ENCODE data around the gene TSC22D1.
"Not testable (repeated sequence)": the region's sequence is repeated elsewhere in the genome, so short reads cannot be mapped to it uniquely, and the experiment has no call there.

TSC22D1 gene

DNA sequence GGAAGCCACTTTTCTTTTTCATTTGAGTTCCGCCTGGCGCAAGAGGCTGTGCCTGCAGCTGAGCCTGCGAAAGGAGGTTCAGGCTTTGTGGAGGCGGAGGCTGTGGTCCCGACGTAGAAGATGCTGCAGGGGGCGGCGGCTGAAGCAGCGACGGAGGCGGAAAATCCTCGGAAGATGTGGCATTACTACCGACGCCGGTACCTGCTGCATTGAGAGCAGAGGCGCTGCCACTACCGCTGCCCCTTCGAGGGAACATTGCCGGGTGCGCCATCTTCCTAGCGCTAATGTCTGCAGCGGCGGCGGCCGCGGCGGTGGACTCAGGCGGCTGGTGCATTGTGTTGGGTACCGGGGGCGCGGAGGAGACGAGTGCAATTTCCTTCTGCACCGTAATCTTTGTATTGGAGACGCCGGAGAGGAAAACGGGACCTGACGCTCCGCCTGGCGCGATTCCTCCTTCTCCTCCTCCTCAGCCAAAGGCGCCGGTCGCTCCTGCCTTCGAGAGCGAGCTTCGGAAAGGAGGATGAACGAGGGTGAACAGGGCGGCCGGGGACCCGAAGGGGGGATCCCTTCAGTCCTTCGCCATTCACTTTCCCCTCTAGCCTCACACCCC lies at the start of gene TSC22D1:
TSS of gene TSC22D1 (minus strand) at position 590 of the 610 bp plus-strand sequence. CDS start at position 334, 256 bp downstream.
- peak; percentile 64 for DNase-seq

DNA sequence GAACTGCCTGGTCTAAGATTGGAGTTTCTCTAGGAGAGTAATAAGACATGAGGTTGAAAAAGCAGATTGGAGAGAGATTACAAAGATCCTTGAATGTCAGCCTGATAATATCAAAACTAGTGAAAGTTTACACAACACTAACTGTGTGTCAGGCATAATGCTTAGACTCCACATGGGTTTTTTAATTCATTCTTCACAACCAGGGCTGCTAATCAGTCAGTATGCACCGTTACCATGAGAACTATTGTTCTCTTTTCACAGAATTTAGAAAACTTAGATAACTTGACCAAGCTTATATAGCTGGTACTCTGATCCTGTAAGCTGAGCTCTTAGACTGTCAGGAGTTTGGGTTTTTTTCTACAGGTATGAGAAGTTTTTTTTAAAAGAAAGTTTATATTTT lies 46.6 kb upstream of the TSC22D1 start:
- DNase-seq: no peak

DNA sequence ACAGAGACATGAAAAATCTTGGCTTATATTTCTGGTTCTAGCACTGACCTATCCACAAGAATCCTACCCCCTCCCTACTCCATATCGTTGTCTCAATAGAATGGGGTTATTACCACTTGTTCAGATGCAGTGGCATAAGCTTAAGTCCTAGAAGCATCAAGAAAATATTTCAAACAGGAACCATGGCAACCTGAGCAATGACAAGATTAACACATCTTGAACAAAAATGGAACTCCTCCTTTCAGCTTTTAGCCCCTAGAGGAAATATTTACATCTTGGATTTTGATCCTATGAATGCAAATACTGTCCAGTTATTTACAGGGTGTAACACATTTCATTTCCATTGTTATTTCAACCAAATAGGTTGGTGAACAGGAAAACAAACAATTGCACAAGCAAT lies 46.1 kb upstream of the TSC22D1 start:
- DNase-seq: no peak

DNA sequence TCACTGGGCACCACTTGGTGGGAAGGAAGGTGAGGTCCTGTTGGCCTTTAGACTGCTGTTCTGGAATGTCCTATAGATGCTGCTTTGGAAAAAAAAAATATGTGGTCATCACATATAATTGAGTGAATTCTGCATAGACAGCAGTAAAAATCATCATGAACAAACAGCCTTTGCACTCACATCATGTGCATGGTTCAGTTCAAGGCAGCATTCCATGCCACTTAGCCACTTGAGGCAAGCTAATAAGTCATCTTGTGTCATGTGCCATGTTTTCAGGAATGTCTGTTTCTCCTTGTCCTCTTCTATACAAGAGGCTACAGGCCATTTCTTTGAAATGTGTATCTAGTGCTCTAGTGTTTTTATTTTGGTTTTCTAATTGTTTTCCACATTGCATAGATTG lies 43.9 kb upstream of the TSC22D1 start:
- DNase-seq: no peak

DNA sequence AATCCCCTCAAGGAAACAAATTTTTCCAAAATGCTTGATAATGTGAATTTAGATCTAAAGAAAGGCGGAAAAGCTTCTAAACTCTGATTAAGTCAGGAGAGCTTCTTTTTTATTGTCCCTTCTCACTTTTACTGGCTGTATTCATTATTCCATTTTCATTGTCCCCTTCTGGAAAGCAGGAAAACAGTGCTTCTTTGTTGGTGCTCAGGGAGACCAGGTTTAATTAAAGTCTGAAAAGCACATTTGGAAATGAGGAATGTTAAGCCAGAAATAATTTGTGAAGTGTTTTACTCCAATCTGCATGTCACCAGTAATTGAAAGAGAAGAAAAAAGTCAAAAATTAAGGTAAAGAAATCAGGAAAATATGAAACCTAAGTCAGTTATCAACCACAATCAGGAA lies 43.5 kb upstream of the TSC22D1 start:
- no peak for DNase-seq

DNA sequence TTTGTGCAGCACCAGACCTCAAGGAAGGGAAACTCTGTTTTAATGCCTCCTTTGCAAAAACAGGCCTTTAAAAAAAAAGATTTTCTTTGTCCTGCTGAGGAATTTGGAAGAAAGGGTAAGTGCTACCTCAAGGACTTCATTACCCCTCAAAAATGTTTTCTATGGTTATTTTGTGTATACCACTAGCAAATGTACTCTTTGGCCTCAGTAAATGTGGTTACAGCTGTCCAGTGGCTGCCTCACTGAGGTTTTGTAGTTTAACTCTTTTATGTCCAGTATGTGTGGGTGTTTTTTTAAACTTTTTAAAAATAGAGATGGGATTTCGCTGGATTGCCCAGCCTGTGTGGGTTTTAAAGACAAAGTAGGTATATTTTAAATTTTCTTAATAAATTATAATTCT lies 42.2 kb upstream of the TSC22D1 start:
- no peak for DNase-seq

DNA sequence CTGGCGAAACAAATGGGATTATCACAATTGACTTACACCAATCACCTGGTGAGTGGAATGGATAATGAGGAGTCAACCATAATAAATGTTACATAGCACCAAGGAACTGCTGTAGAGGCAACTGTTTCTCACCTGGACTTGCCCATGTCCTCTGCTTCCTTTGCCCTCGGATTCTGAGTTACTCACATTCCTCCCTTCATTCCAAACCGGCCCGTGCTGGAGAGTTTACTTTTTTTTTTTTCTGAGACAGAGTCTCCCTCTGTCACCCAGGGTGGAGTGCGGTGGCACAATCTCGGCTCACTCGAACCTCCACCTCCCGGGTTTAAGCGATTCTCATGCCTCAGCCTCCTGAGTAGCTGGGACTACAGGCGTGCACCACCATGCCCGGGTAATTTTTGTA lies 41.5 kb upstream of the TSC22D1 start:
- no peak for DNase-seq

DNA sequence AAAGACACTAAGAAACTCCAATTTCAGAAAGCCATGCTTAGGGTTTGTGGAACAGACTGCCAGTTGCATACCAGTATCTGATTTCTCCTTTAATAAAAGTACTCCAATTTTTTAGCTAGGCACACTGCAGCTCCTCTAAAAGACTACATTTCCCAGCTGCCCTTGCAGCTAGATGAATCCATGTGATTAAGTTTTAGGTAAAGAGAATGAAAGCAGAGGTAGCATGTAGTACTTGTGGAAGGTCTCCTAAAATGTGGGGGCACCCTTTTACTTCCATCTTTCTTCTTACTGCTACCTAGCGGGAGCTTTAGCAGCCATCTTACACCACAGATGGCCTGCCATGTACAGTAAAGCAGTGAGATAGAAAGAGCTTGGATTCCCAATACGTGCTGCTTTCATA lies 33.0 kb upstream of the TSC22D1 start:
- DNase-seq: no peak

DNA sequence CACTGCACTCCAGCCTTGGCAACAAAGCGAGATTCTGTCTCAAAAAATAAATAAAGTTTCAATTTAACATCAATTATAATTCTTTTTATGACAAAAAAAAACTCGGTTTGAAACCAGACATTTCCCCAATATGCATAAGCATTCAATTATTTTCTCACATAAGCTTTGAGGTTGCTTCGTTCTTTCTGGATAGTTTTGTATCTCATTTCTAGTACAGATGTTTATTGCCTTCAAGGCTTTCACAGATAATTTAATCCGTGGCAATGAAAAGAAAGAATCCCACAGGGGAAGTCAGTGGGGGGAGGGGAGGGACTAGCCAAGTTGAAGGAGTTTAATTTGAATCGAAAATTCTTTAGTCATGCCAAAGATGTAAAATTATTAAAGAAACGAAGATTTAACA lies 29.6 kb upstream of the TSC22D1 start:
- no peak for DNase-seq

DNA sequence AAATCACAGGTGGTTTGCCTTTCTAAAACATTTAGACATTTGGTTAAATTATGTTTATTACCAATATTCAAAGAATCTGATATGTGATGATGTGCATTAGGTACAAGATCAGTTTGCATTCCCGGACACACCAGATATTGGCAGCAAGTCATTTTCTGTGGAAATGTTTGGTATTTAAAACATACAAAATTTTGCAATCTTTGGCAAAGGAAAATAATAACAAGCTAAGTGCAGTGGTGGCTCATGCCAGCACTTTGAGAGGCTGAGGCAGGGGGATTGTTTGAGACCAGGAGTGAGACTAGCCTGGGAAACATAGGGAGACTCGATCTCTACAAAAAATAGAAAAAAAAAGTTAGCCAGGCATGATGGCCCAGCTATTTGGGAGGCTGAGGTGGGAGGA lies 29.1 kb upstream of the TSC22D1 start:
- no peak for DNase-seq

DNA sequence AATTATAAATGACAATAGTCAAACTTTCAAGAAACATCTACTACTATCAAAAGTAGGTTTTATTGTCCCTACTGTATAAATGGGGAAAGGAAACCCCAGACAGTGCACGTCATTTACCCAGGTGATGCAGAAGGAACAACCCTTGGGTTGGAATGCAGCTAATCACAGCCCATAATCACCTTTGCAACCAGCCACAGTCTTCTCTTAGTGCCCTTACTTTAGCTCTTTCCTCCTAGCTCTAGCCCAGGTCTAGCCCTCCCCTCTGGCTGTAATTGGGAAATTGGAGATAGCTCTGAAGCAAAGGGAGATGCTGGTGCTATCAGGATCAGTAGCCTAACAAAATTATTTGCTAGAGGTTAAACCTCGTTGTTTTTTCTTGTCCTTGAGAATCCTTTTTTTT lies 25.5 kb upstream of the TSC22D1 start:
- no peak for DNase-seq

DNA sequence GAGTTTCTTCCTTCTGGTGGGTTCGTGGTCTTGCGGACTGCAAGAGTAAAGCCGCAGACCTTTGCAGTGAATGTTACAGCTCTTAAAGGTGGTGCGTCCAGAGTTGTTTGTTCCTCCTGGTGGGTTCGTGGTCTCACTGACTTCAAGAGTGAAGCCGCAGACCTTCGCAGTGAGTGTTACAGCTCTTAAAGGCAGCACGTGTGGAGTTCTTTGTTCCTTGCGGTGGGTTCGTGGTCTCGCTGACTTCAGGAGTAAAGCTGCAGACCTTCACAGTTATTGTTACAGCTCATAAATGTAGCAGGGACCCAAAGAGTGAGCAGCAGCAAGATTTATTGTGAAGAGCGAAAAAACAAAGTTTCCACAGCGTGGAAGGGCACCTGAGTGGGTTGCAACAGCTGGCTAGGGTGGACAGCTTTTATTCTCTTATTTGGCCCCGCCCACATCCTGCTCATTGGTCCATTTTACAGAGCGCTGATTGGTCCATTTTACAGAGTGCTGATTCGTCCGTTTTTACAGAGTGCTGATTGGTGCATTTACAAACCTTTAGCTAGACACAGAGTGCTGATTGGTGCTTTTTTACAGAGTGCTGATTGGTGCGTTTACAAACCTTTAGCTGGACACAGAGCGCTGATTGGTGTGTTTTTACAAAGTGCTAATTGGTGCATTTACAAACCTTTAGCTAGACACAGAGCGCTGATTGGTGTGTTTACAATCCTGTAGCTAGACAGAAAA lies 17.9 kb upstream of the TSC22D1 start:
- not testable (repeated sequence) for DNase-seq

DNA sequence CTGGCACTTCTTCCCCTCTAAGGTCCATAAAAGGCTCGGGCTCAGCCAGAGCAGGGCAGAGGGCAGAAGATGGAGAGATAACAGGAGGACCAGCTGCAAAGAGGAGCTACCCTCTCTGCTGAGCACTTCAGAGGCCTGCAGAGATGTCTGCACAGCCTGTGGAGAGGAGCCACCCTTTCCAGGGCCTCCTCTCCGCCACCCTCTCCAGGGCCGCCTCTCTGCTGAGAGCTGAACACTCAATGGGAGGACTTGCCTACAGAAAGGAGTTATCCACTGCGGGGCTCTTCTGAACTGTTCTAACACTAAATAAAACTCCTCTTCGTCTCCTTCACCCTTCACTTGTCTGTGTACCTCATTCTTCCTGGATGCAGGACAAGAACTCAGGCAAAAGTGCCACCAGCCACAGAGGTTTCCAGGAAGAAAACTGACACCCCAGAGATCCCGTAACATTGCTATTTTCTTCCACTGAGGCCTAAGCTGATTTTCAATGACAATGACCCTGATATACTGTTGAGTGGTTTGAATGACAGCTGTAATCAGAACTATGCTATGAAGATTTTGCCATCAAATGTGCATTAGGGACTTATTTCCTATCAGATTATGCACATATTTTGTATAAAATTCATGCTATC lies 16.2 kb upstream of the TSC22D1 start:
- no peak for DNase-seq

DNA sequence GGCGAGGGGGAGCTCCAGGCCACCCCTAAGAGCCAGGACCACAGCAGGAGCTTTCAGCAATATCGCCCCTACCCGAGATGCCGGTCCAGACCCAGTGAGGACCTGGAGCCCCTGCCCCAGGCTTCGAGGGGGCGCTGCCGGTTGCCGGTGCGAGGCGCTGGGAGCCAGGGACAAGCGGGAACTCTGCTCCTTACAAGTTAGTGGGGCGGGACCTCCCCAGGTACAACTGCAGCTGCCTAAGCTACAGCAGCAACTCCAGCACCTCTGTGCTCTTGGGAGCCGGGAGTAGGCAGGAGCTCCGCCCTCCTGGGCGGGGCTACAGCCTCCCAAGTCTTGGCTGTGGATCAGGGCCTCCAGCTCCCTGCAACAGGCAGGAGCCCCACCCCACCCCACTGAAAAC lies 15.2 kb upstream of the TSC22D1 start:
- DNase-seq: no peak

DNA sequence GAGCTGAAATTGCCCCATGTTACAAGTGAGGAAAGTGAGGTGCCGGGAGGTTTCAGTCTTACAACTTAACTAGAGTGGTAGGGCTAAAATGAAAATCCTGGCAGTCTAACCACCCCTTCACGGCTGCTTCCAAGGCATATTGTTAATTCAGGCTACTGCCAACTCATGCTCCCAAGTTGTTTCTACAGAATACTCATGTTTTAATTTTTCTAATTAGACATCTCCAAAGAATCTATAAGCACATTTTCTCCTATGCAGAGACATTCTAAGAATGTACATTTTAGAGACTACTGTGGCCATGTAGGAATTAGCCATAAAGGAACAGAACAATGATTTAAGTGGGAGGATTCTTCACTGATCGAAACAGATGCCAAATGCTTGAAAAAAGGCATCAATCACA lies 7.0 kb upstream of the TSC22D1 start:
- DNase-seq: no peak

DNA sequence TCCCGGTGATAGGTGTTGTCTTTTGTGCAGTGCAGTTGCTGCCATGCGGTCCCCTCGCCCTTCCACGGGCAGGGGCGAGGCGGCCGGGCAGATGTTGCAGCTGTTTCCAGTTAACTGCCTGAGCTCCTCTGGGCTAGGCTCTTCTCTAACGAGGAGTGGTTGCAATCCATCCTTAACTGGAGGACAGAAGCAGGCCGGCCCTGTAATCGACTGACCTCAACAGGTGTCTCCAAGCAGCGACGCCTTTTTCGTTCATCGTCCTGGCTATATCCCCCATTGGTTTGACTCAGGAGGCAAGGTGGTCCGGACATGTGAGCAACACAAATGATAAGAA lies 1.9 kb upstream of the TSC22D1 start:
- DNase-seq: no peak

DNA sequence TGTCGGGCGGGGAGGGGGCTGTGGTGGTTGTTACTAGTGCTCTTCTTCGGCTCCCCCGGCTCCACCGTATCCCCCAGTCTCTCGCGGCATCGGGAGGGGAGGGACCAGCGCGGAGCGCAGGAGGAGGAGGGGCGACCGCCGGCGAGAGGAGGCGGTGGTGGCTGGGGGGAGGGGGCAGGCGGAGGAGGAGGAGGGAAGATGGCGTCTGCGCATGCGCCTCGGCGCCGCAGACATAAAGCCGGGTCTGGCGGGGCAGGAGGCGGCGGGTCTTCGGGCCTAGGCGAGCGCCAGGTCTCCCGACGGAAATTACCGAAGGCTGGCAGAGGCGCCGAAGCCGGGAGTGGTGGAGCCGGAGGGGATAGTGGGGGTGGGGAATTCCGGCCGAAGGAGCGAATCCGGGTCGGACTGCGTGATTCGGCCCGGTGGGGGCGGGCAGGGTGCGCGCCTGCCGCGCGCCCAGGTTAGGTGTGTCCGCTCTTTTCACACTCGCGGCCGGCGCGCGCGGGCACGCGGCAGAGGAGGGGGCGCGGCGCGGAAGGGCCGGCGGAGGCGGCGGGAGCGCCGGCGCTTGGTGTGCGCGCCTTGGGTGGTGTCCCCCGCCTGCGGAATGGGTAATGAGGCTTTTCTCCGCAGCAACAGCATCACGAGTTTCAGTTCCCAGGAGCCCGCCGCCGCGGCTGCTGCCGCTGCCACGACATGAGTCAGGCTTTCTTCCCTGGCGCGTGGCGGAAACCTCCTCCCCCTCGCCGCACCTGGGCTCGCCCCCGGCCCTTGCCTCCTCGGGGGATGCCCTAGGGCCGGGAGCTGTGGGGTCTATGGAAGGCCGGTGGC lies 1.3 kb upstream of the TSC22D1 start:
- peak; percentile 85 for DNase-seq

DNA sequence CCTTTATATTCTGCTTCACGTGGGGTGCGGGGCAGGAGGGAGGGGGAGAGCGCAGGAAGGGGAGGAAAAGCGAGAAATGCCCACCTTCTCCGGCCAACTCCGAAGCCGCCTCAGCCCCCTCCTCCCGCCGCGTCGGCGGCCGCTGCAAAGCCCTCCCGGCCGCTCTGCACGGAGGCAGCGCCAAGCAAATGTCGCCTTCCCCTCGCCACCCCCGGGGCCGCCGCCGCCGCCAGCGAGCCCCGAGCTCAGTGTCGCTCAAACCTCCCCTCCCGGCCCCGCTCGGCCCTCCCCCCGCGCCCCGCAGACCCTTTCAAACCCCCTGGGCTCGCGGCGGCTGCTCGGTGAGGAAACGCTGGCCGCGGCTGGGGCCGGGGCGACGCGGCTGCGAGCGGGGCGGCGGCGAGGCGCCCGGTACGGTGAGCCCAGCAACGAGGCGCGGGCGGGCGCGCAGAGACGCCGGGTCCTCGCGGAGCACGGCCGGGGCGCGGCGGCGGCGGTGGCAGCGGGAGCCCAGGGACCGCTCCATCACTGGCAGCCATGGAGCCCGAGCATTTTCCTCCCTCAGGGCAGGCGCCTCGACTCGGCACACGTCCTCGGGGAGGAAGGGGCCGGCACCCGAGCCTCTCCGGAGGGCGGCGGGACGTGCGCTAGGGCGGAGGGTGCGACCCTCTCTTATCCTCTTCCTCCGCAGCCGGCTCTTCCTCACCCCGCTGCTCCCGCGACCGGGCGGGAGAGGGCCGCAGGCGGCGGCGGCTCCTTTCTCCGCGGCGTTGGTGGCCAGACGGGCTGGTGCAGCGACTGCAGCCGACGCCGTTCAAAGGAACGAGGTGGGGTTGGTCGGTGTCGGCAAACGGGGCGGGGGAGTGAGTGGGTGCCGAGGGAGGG lies 463 bp upstream of the TSC22D1 start:
- DNase-seq: no peak

DNA sequence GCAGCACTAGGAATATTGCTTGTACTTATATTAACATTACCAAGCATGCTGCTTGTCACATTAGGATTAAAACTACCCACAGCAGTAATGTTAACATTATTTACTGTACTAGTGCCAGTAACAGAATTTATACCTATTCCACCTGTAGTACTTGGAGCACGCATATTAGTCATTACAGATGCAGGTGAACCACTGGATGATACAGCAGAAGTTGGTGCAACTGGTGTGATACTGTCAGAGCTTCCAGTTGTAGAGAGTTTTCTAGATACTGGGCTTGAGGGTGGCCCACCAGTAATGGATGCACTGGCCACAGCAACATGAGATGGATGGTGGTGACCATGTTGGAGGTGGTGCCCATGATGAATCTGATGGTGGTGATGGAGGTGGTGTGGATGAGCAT lies 1.1 kb downstream of the TSC22D1 start:
- no peak for DNase-seq

DNA sequence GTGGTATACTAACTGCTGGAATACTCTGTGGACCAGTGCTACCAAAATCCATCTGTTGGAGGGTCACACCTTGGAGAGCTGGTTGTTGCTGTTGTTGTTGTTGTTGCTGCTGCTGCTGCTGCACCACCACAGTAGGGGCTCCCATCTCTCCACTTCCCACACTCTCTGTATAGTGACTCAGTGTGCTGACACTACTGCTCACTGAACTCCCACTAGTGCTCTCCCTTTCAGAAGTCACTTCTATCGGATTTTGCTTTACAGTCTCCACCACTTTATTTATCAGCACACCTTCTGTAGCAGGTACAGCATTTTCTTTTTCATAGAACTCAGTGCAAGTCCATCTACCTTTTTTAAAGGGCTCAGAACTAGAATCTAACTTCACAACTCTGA lies 1.7 kb downstream of the TSC22D1 start:
- no peak for DNase-seq

DNA sequence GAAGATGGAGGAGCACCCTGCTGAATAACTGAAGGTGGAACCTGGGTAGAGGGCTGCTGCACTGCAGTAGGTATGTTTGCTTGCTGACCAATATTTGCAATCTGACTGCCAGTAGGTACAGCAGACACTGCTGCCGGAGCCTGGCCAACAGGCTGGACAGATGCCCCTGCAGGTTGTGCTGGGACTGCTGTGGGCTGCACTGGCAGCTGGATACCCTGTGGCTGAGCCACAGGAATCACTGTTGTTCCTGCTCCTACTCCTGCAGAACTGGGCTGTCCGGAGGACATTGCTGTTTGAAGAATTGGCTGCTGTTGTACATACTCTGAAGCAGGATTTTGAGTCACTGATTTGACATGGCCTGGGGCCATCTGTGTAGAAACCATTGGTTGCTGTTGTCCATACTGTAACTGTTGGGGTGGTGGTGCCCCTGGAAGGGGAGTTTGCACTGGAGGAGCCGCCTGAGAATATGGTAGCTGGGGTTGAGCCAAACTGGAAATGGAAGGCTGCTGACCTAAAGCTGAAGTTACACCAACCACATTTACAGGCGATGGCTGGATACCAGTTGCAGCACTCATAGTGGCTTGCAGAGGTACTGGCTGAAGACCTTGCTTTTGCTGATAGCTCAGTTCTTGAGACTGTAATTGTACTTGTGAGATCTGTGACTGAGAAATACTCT lies 2.2 kb downstream of the TSC22D1 start:
- no peak for DNase-seq

DNA sequence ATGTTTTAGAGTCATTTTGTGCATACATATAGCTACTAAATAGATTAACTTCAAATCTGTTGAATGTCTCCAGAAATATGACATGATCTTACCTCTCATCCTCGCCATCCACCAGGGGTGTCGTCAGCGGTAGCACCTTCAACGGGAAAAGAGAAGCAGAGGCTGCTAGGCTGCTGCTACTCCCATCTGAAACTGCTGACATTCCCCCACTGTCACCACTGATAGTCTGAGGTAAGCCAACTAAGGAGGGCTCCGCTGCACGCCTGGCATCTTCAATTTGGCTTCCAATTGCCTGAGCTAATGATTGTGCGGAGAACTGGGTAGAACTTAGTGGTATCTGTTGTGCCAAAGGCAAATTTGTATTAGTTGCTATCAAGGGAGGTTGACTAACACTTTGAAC lies 3.1 kb downstream of the TSC22D1 start:
- no peak for DNase-seq
